Esophagus muscularis mucosa (tissue), 4 donors: ENCODE results near the gene ZSCAN18. TPM values are rescaled to one million over a fixed set of nuclear protein-coding genes. Genes with fewer than 3 reads are reported as not detected.

Source experiments
- DNase-seq: peaks from one replicate; pipeline ENCODE4 v3.0.0-alpha.2; 2017; ENCODE audit errors: extremely low spot score
- H3K27ac ChIP-seq, 4 donors: fragments of 200-600 bp; sonication (generic); replicated peaks in 1 of 4; 1 replicate in 3 of 4; 2 replicates in 1 of 4; pipeline ENCODE4 v1.5.1; 2016 to 2019; ENCODE audit warnings: mild to moderate bottlenecking in 1 of 4
- H3K27me3 ChIP-seq, 4 donors: fragments of 200-600 bp; sonication (generic); one replicate each; pipeline versions ENCODE4 v1.5.1 to v1.6.0; 2016 to 2019
- H3K36me3 ChIP-seq, 4 donors: fragments of 200-600 bp; sonication (generic); one replicate each; pipeline ENCODE4 v1.5.1; 2016 to 2019
- H3K4me1 ChIP-seq, 4 donors: fragments of 200-600 bp; sonication (generic); one replicate each; pipeline ENCODE4 v1.5.1; 2016 to 2019
- H3K4me3 ChIP-seq, 4 donors: fragments of 200-600 bp; sonication (generic); 1 replicate in 2 of 4; 2 replicates in 2 of 4; pipeline ENCODE4 v1.5.1; 2016 to 2019; ENCODE audit warnings: mild to moderate bottlenecking in 4 of 4, moderate library complexity in 1 of 4
- H3K9me3 ChIP-seq, 4 donors: fragments of 200-600 bp; sonication (generic); 1 replicate in 3 of 4; 2 replicates in 1 of 4; pipeline ENCODE4 v1.5.1; 2016 to 2019
- CTCF ChIP-seq, 3 experiments: fragments of 200-600 bp in 2 of 3; fragments of 450-650 bp in 1 of 3; sonication (generic) in 2 of 3; IDR thresholded peaks; one replicate each; pipeline ENCODE4 v1.5.1; 2017 to 2019; ENCODE audit warnings: antibody characterized with exemption in 3 of 3, mild to moderate bottlenecking in 2 of 3, moderate library complexity in 1 of 3
- EP300 ChIP-seq: sonication (generic); formaldehyde crosslinking; IDR thresholded peaks from one replicate; pipeline ENCODE4 v1.6.1; 2017; ENCODE audit warnings: antibody characterized with exemption
- POLR2A ChIP-seq: fragments of 450-650 bp; IDR thresholded peaks from one replicate; pipeline ENCODE4 v1.6.1; 2017; ENCODE audit warnings: antibody characterized with exemption, moderate library complexity, mild to moderate bottlenecking, low read depth
- POLR2AphosphoS5 ChIP-seq, 2 donors: sonication (generic); formaldehyde crosslinking; IDR thresholded peaks; one replicate each; pipeline ENCODE4 v1.6.1; 2017; ENCODE audit warnings: antibody characterized with exemption in 2 of 2
- WGBS: methylation state at CpG from one replicate; pipeline ENCODE4 v1.1.5; 2018; 5-methylcytosine and 5-hydroxymethylcytosine counted together
- intact Hi-C: fragments of 100-400 bp; cut with DNase I; formaldehyde crosslinking; loops from one replicate; pipeline ENCODE4 v1.15.1; 2023
- total RNA-seq, 4 donors: library from RNA; depleted of rRNA; stranded (reverse); fragments of >200 nt; gene quantifications; one replicate each; pipeline versions ENCODE4 v1.1.0 to v1.2.1, GENCODE V29; 2016

Gene ZSCAN18
- total RNA-seq, 4 donors from 2014 or later: 93.0 to 141 (median 124) TPM

GRCh38 chr19:58129284-58129683 is 31.3 kb upstream of the ZSCAN18 start:
- no peak overlapping the region for H3K27ac ChIP-seq
- H3K4me3 ChIP-seq: no peak overlapping the region
- DNase-seq: no peak
- no peaks in the 10 kb centered on the region for H3K4me1 ChIP-seq
- WGBS: 97% methylated on average over 3 of the region's 3 CpGs
- H3K27me3 ChIP-seq: no peaks in the 10 kb centered on the region
- intact Hi-C loops: no loop called here
- H3K9me3 ChIP-seq: peaks cover 46 to 100% (median 100%) of the 10 kb centered on the region in 4 donors
- peaks cover 77 to 84% (median 80%) of the 10 kb centered on the region in 4 donors for H3K36me3 ChIP-seq
- TF ChIP-seq POLR2A: no peak
- no peak for TF ChIP-seq POLR2AphosphoS5 (IDR thresholded peaks at IDR 0.05)
- no peak for TF ChIP-seq EP300
- TF ChIP-seq CTCF (IDR thresholded peaks at IDR 0.05): no peak

- intact Hi-C loops: no loop called here
- Histone ChIP-seq H3K27ac (no peak overlapping the region), H3K4me1 (no peaks in the 10 kb centered on the region), H3K4me3 (no peak overlapping the region), H3K36me3 (peaks cover 66 to 72% (median 69%) of the 10 kb centered on the region in 4 donors), H3K9me3 (peaks cover 43 to 100% (median 100%) of the 10 kb centered on the region in 4 donors), H3K27me3 (no peaks in the 10 kb centered on the region)
- DNase-seq: no peak
- TF ChIP-seq EP300 (no peak), CTCF (IDR thresholded peaks at IDR 0.05) (no peak), POLR2AphosphoS5 (IDR thresholded peaks at IDR 0.05) (no peak), POLR2A (no peak)
- WGBS: 95% methylated on average over 12 of the region's 12 CpGs
Observed at GRCh38 chr19:58128041-58128685, 30.1 kb upstream of the ZSCAN18 start.

- Histone ChIP-seq H3K4me3 (no peak overlapping the region), H3K9me3 (peaks cover 18 to 100% (median 99%) of the 10 kb centered on the region in 4 donors), H3K4me1 (no peaks in the 10 kb centered on the region), H3K27me3 (peaks cover 0 to 4% (median under 1%) of the 10 kb centered on the region in 4 donors), H3K27ac (no peak overlapping the region), H3K36me3 (peaks cover 18 to 24% (median 21%) of the 10 kb centered on the region in 4 donors)
- WGBS: no CpG with 5 or more reads among the region's 5 CpGs
- intact Hi-C loops: no loop called here
- DNase-seq: no peak
- TF ChIP-seq CTCF (IDR thresholded peaks at IDR 0.05): no peak
- no peak for TF ChIP-seq EP300
- no peak for TF ChIP-seq POLR2A
- no peak for TF ChIP-seq POLR2AphosphoS5 (IDR thresholded peaks at IDR 0.05)
Observed at GRCh38 chr19:58123354-58123753, 25.3 kb upstream of the ZSCAN18 start.

- Histone ChIP-seq H3K9me3 (peaks cover 0 to 99% (median 94%) of the 10 kb centered on the region in 4 donors), H3K36me3 (peaks cover 0 to 3% (median 0%) of the 10 kb centered on the region in 4 donors), H3K27ac (no peak overlapping the region), H3K4me3 (no peak overlapping the region), H3K27me3 (peaks cover 0 to 18% (median 8%) of the 10 kb centered on the region in 4 donors), H3K4me1 (no peaks in the 10 kb centered on the region)
- TF ChIP-seq POLR2A: no peak
- no peak for TF ChIP-seq POLR2AphosphoS5 (IDR thresholded peaks at IDR 0.05)
- TF ChIP-seq CTCF (IDR thresholded peaks at IDR 0.05): no peak
- TF ChIP-seq EP300: no peak
- intact Hi-C loops: no loop called here
- DNase-seq: no peak
- WGBS: 84% methylated on average over 5 of the region's 5 CpGs
Observed at GRCh38 chr19:58118979-58119733, 21.1 kb upstream of the ZSCAN18 start.
